Heart left ventricle (tissue), 16 donors: ENCODE data around the gene PRRG1. TPM values are rescaled to one million over a fixed set of nuclear protein-coding genes. Genes with fewer than 3 reads are reported as not detected.

Source experiments
- ATAC-seq, 4 donors: fragments of 200-7000 bp; cut with Tn5 transposase; one replicate each; pipeline ENCODE4 v1.9.1; 2020 to 2022; ENCODE audit warnings: moderate library complexity in 4 of 4, mild to moderate bottlenecking in 3 of 4, moderate number of reproducible peaks in 1 of 4
- DNase-seq, 5 donors: peaks; one replicate each; pipeline ENCODE4 v3.0.0-alpha.2; 2020
- H3K27ac ChIP-seq, 12 donors: fragments of 200-600 bp; sonication (generic) in 4 of 12; one replicate each; pipeline versions ENCODE4 v1.5.0 to v1.8.0; 2016 to 2022; ENCODE audit warnings: mild to moderate bottlenecking in 2 of 12
- H3K27me3 ChIP-seq, 9 donors: fragments of 200-600 bp; sonication (generic) in 2 of 9; one replicate each; pipeline versions ENCODE4 v1.5.1 to v1.8.0; 2016 to 2022; ENCODE audit warnings: mild to moderate bottlenecking in 3 of 9
- H3K36me3 ChIP-seq, 9 donors: fragments of 200-600 bp; sonication (generic) in 2 of 9; one replicate each; pipeline versions ENCODE4 v1.5.0 to v1.8.0; 2018 to 2022; ENCODE audit warnings: mild to moderate bottlenecking in 2 of 9
- H3K4me1 ChIP-seq, 12 donors: fragments of 200-600 bp; sonication (generic) in 4 of 12; one replicate each; pipeline versions ENCODE4 v1.5.0 to v1.8.0; 2016 to 2022; ENCODE audit warnings: mild to moderate bottlenecking in 3 of 12
- H3K4me3 ChIP-seq, 12 donors: fragments of 200-600 bp; sonication (generic) in 4 of 12; one replicate each; pipeline versions ENCODE4 v1.5.0 to v1.8.0; 2017 to 2022; ENCODE audit warnings: mild to moderate bottlenecking in 9 of 12, moderate library complexity in 4 of 12
- H3K9me3 ChIP-seq, 12 donors: fragments of 200-600 bp; sonication (generic) in 4 of 12; one replicate each; pipeline versions ENCODE4 v1.5.0 to v1.8.0; 2016 to 2022; ENCODE audit warnings: mild to moderate bottlenecking in 1 of 12
- CTCF ChIP-seq, 12 donors: fragments of 200-600 bp; sonication (generic) in 4 of 12; IDR thresholded peaks; one replicate each; pipeline versions ENCODE4 v1.5.0 to v1.8.0; 2018 to 2022; ENCODE audit warnings: antibody characterized with exemption in 12 of 12, mild to moderate bottlenecking in 5 of 12
- POLR2A ChIP-seq, 2 donors: fragments of 450-650 bp; IDR thresholded peaks; one replicate each; pipeline ENCODE4 v1.6.1; 2017; ENCODE audit warnings: antibody characterized with exemption in 2 of 2, mild to moderate bottlenecking in 2 of 2, moderate library complexity in 2 of 2
- WGBS, 4 donors: extraction: QIAGEN DNeasy Blood & Tissue Kit in 2 of 4; methylation state at CpG; one replicate each; pipeline versions ENCODE4 v1.1.5 to v1.1.7; 2013 to 2018; 5-methylcytosine and 5-hydroxymethylcytosine counted together
- intact Hi-C, 10 donors: fragments of 100-400 bp; cut with DNase I; formaldehyde crosslinking; loops; one replicate each; pipeline versions ENCODE4 v1.11.1 to v1.14.2; 2022
- polyA plus RNA-seq, 2 donors: library from polyadenylated mRNA; stranded (reverse); fragments of 200-250 nt; gene quantifications; one replicate each; pipeline ENCODE4 v1.2.3, GENCODE V29; 2013
- total RNA-seq, 9 donors: library from RNA; depleted of rRNA in 2 of 9; stranded (reverse); fragments of >200 nt in 2 of 9; fragmentation: NEBNext Ultra II Directional in 3 of 9; extraction: Animal tissue kit (Norgen Biotek cat#: 25700) in 3 of 9; gene quantifications; one replicate each; pipeline versions ENCODE4 v1.1.0 to v1.2.4, GENCODE V29; 2016 to 2023
- donor health status: ischemic (EF 13 %, LVEDD 7.1; RV severe dilation, severe dysfunction).
- donor health status: healthy with polysubstance abuse.
- donor health status: DM: no; HTN: yes; CAD: no.
- donor health status: DM: no; HTN: no; CAD: no.
- donor health status: ischemic (EF 25% LVEDD 6.9; RV normal size, moderate dysfunction).
- donor health status: ischemic (EF 25% LVEDD 5.7; RV mildly dilated, moderate dysfunction).
- donor health status: healthy.
- donor health status: DM: yes; HTN: yes; CAD: no.
- donor health status: ischemic (EF 35%, LVEDD 5.7; RV mildly dilated, moderate dysfunction).
- donor health status: nonischemic (EF 11% LVEDD 7.7; RV severe dilation, severe dysfunction).
- donor health status: DM: yes; HTN: yes; CAD: no.
- donor health status: PGD.
- donor health status: ischemic (EF 29% LVEDD 5.4; RV normal size, mild dysfunction).
- donor health status: nonischemic (EF 23%, LVEDD 6.1; RV moderate dilation, normal function).

Gene PRRG1
- total and polyA plus RNA-seq, 11 donors = 3.0 to 17.3 (median 10.1) TPM

DNA sequence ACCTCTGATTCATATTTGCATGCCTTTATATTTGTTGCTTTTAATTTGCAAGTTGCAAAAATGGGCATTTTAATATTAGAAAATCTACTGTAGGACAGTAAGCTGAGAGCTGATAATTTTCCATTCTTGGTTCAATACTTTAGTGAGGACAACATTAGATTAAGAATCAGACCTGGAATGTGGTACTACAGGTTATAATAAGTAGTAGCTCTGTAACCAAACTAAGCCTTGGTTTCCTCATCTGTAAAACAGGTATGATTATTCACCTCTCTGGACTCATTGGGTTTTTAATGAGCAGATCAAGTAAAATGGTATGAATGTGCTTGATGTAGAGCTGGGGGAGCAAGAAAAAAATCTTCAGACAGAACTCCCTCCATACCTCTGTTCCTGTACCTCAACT lies 31.1 kb downstream of the PRRG1 start:
- TF ChIP-seq CTCF (IDR thresholded peaks at IDR 0.05) (no peak), POLR2A (IDR thresholded peaks at IDR 0.05) (no peak)
- intact Hi-C loops = no loop called here
- Histone ChIP-seq H3K4me1 (peaks cover 0 to 49% (median 18%) of the 10 kb centered on the region in 12 donors), H3K4me3 (no peak overlapping the region), H3K27me3 (no peaks in the 10 kb centered on the region), H3K9me3 (no peaks in the 10 kb centered on the region), H3K36me3 (no peaks in the 10 kb centered on the region), H3K27ac (peak overlapping the region in 2 of 12 donors; percentile 4 to 7)
- DNase-seq (no peak), ATAC-seq (no peak)

- Histone ChIP-seq H3K4me3 (no peak overlapping the region), H3K27me3 (no peaks in the 10 kb centered on the region), H3K36me3 (no peaks in the 10 kb centered on the region), H3K9me3 (no peaks in the 10 kb centered on the region), H3K4me1 (peaks cover 0 to 47% (median 17%) of the 10 kb centered on the region in 12 donors), H3K27ac (peak overlapping the region in 2 of 12 donors; percentile 4 to 7)
- TF ChIP-seq POLR2A (IDR thresholded peaks at IDR 0.05) (no peak), CTCF (IDR thresholded peaks at IDR 0.05) (no peak)
- ATAC-seq = peak; percentile 59 to 80 (median 76)
- intact Hi-C loops = no loop called here
- DNase-seq = peak in 1 of 5 donors; percentile 7
- 48 to 62% (median 53%) methylated on average over 2 of the region's 2 CpGs for WGBS, 4 donors
Observed at GRCh38 chrX:37380924-37381323, 31.8 kb downstream of the PRRG1 start.

DNA sequence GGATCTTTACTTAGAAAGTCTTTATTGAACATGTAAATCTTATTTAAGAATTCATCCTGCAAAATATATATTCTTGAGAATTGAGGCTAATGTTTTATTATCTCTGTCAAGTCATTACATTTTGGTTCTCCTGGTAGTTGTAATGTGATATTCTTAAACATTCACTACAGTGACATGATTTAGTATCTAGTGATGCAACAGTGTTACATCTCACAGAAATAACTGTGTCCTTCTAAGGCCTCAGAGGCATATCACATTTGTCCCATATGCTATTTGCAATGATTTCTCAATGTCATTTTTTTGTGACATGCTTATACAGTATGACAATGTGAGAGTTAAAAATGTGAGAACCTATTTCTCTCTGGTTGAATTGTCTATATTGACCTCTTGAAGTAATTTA lies 34.1 kb downstream of the PRRG1 start:
- DNase-seq (no peak), ATAC-seq (no peak)
- Histone ChIP-seq H3K4me3 (no peak overlapping the region), H3K27ac (no peak overlapping the region), H3K36me3 (no peaks in the 10 kb centered on the region), H3K27me3 (no peaks in the 10 kb centered on the region), H3K9me3 (no peaks in the 10 kb centered on the region), H3K4me1 (peaks cover 0 to 37% (median 13%) of the 10 kb centered on the region in 12 donors)
- intact Hi-C loops = no loop called here
- TF ChIP-seq POLR2A (IDR thresholded peaks at IDR 0.05) (no peak), CTCF (IDR thresholded peaks at IDR 0.05) (no peak)

DNA sequence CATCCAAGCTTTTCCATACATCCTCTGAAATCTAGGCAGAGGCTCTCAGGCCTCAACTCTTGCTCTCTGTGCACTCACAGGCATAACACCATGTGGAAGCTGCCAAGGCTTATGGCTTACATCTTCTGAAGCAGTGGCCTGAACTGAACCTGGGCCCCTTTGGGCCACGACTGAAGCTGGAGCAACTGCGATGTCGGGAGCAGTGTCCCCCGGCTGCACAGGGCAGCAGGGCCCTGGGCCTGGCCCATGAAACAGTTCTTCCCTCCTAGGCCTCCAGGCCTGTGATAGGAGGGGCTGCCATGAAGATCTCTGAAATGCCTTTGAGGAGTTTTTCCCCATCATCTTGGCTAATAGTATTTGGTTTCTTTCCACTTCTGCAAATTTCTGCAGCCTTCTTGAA lies 39.2 kb downstream of the PRRG1 start:
- H3K27me3 ChIP-seq = no peaks in the 10 kb centered on the region
- 97 to 100% (median 99%) methylated on average over 4 of the region's 4 CpGs for WGBS, 4 donors
- no peak for ATAC-seq
- H3K4me1 ChIP-seq = no peaks in the 10 kb centered on the region
- H3K27ac ChIP-seq = no peak overlapping the region
- TF ChIP-seq CTCF (IDR thresholded peaks at IDR 0.05) = no peak
- TF ChIP-seq POLR2A (IDR thresholded peaks at IDR 0.05) = no peak
- intact Hi-C loops = no loop called here
- no peak overlapping the region for H3K4me3 ChIP-seq
- H3K36me3 ChIP-seq = no peaks in the 10 kb centered on the region
- peaks cover 0 to 11% (median 0%) of the 10 kb centered on the region in 12 donors for H3K9me3 ChIP-seq
- DNase-seq = no peak
